HG03469 (cell line): ENCODE data around the gene NUDT4.
"Not testable (repeated sequence)": the region's sequence is repeated elsewhere in the genome, so short reads cannot be mapped to it uniquely, and the experiment has no call there.

Experiments
- ATAC-seq: cut with Tn5 transposase; IDR thresholded peaks from one replicate; pipeline ENCODE4 v1.9.1; 2021; ENCODE audit warnings: mild to moderate bottlenecking, moderate library complexity, moderate number of reproducible peaks; ENCODE audit not compliant: unreplicated experiment

NUDT4 gene

DNA sequence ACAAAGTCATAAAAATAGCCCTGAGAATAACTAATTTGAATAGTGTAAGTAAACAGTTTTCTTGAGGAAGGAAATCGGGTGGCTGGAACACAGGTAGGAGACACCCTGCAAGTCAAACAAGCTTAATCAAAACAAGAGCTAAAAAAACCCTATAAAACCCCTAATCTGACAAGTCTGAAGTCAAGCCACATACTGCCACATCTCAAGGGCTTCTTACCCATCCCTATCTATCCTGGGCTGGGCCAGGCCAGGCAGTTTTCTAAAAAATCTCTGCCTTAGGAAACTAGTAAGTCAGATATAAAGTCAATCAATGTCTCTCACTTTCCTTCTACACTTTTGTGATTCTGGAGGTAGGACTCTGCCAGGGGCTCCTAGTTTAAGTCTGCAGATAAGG, 48.7 kb downstream of the NUDT4 start:
- no peak for ATAC-seq

DNA sequence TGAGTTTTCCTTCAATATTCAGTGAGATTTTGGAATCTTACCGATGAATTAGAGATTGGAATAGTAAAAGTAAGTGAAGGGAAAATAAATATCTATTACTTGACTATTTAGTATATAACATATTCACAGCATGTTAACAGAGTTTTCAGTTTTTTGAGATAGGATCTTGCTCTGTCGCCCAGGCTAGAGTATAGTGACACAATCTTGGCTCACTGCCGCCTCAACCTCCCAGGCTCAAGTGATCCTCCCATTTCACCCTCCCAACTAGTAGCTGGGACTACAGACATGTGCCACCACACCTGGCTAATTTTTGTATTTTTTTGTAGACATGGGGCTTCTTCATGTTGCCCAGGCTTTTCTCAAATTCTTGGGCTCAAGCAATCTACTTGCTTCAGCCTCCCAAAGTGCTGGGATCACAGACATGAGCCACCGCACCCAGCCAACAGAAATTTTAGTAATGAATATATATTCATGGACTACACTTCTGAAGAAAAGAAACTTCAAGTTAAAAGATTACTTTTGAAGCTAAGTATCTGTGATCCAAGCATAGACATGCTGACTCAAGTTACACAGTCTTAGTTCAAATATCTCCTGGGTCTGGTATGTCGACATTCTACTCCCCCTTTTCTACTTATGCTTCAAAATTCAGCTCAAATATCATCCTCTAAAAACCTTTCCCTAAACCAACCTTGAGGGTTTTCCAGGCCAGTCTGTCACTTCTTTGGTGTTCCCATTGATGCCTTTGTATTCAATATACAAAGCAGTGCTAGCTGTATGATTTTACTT, 50.2 kb downstream of the NUDT4 start:
- ATAC-seq = no peak

DNA sequence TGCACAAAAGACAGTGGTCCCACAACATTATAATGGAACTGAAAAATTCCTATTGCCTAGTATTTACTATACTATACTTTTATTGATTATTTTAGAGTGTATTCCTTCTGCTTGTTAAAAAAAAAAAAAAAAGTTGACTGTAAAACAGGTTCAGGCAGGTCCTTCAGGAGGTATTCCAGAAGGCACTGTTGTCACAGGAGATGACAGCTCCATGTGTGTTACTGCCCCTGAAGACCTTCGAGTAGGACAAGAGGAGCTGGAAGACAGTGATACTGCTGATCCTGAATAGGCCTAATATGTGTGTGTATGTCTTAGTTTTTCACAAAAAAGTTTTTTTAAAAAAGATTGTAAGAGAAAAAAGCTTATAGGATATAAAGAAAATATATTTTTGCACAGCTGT, 51.7 kb downstream of the NUDT4 start:
- no peak for ATAC-seq

DNA sequence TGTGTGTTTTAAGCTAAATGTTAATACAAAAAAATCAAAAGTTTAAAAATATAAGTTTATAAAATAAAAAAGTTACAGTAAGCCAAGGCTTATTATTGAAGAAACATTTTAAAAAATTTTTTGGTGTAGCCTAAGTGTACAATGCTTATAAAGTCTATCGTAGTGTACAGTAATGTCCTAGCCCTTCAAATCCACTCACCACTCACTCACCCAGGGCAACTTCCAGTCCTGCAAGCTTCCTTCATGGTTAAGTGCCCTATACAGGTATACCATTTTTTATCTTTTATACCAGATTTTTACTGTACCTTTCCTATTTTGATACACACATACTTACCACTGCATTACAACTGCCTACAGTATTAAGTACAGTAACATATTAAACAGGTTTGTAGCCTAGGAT, 52.1 kb downstream of the NUDT4 start:
- ATAC-seq = no peak

DNA sequence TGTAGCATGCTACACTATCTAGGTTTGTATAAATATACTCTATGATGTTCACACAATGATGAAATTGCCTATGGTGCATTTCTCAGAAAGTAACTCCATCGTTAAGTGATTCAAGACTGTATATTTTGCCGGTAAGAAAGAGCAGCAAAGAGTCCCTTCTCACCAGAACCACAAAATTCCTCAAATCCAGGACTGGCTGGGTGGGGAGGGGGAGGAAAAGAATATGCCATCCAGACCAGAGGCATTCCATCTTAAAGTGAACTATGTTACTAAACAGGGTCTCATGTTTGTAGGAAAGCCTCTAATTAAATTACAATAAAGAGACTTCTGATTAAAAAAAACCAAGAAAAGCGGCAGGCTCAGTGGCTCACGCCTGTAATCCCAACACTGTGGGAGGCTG, 52.6 kb downstream of the NUDT4 start:
- no peak for ATAC-seq

DNA sequence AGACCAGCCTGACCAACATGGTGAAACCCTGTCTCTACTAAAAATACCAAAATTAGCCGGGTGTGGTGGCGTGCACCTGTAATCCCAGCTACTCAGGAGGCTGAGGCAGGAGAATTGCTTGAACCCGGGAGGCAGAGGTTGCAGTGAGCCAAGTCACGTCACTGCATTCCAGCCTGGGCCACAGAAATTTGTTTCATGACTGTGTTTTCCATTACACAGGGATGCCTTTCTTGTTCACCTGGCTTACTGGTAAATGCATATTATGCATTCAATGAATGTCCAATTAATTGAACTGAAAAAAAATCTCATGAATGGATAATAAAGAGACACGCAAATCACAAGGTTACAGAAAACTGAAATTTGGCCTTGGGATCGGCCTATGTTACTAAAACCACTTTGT, 54.3 kb downstream of the NUDT4 start:
- not testable (repeated sequence) for ATAC-seq

DNA sequence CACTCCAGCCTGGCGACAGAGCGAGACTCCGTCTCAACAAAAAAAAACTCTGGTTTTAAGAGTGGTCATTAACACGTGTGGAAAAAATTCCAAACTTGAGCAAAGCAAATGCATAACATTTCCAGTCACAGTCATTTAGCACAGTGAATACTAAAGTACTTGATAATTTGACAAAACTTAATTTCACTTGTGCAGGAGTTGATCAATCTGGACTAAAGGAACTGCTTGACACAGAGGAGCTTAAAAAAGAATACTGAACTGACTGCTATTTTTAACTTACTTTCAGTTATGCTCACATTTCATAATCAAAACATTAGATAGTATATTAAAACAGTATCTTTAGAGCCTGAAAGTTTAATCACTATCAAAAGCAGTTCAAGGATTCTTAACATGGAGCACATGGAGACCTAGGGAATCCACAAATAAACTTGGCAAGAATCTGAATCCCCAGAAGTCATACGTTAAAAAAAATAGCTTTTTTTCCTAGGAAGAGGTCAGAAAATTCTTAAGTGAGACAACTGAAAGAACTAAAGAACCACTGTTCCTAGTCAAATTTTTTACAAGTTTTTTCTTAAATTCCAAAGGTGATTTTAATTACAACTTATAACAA, 56.6 kb downstream of the NUDT4 start:
- no peak for ATAC-seq

DNA sequence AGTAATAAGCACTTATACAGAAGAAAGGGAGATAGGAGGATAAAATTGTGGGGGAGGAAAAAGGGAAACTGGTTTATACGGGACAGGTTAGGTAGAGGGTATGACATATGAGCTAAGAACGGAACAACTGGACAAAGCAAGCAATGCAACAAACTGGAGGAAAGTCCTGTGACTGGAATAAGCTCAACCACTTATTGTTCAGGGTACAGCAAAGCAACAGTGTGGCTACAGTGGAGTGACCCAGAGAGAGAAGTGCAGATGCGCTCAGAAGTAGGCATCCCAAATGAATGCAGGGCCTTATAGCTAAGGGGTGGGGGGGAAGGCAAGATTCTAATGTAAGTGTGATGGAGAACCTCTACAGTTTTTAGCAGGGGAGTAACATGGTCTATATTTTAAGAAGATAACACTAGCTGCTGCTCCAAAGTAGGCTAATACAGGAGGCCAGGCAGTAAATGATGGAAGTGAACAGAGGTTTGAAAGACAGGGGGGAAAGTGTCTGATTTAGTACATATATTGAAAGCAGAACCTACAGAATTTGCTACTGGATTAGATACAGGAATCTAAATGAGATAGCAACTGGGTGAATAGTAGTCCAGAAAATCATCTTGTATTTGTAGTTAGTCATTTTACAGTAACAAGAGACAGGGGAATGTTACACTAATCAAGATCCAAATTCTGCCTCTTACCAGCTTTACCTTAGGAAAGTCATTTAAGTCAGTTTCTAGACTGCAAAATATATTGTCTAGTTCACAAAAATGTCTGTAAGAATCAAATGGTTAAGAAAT, 60.7 kb downstream of the NUDT4 start:
- no peak for ATAC-seq

DNA sequence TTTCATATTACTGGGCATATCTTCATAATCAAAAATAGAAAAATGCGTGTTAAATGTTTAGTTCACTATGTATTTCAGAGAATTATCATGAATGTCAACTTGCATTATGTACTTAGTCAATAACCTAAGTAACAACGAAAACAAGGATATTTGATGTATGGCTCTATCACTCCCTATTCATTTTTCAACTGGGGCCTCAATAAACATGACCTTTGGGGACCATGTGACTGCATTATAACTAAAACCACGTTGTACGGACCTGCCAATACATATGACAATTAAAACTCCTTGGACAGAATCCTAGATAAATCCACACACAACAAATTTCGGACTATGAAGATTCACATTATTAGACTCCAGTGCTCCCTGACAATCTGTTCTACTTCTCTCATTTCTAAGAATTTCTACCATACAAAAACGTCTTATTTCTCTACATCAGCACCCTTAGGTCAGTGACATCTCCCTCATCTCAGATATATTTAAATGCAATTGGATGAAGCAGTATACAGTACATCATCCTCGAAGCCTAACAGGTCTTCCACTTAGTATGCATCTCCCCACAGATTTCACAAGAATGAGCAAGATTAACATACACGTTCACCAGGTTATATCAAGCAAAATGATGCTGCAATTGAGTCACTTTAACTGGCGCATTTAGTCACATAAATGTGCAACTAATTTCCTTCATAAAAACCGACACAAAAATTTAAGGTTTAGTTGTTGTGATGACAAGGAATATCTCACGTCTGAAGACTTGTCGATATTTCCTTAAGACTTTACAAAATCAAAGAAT, 62.5 kb downstream of the NUDT4 start:
- no peak for ATAC-seq

DNA sequence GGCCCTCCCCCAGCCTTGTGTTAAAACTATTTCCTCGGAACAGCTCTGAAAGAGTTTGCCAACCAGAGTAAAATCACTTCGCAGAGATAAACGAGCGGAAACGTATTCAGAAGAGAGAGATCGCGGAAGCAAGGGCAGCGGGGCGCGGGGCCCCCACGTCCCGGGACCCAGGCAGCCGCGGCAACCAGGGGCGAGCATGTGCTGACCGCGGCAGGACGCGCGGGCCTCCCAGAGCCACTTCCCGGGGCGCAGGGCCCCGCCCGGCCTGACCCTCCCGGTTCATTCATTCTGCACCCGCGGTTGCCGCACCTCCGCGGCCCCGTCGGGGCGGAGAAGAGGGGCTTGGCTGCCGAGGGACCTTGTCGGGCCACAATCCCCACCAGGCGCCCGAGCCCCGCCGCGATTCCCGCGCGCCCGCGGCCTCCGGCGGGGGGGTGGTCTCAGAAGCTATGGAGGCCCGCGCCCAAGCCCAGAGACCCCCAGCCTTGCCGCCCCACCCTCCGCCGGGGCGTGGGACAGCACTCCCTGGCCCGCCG, 63.4 kb downstream of the NUDT4 start:
- ATAC-seq = no peak

DNA sequence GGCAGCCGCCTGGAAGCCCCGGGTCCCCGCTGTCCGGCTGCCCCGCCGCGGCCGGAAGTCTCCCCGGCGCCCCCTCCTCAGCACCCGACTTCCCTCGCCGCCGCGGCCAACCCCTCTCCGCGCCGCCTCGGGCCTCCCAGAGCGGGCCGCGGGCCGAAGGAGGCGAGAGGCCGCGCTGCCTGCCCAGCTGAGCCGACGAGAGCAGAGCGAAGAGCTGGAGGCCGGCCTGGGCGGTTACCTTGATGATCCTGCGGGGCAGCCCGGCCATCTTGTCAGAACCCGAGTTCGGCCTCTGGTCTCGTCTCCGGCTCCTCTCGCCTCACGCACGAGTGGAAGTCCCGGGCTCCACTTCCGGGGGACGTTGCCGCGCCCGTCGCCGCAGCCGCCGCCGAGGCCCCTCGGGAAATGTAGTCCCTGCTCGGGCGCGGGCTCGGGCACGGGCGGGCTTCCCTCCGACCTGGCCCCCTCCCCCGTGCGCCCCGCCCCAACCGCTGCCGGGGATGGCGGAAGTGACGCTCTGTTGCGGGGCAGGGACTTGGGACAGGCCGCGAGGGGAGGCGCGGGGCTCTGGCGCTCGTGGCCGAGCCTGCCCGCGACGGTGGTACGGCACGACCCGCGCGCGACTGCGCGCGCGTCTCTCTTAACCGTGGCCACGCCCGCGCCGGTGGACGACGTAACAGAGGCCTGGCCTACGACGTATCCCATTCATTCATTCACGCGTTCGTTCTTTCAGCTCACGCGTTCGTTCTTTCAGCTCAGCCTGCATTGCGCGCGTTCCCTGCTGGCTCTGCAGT, 64.1 kb downstream of the NUDT4 start, which contains the start of gene UBE2N:
Gene UBE2N, minus strand, starts transcription at position 331 of the 794 bp plus-strand sequence. Its CDS starts 63 bp downstream, at position 268.
- ATAC-seq = peak; percentile 53

DNA sequence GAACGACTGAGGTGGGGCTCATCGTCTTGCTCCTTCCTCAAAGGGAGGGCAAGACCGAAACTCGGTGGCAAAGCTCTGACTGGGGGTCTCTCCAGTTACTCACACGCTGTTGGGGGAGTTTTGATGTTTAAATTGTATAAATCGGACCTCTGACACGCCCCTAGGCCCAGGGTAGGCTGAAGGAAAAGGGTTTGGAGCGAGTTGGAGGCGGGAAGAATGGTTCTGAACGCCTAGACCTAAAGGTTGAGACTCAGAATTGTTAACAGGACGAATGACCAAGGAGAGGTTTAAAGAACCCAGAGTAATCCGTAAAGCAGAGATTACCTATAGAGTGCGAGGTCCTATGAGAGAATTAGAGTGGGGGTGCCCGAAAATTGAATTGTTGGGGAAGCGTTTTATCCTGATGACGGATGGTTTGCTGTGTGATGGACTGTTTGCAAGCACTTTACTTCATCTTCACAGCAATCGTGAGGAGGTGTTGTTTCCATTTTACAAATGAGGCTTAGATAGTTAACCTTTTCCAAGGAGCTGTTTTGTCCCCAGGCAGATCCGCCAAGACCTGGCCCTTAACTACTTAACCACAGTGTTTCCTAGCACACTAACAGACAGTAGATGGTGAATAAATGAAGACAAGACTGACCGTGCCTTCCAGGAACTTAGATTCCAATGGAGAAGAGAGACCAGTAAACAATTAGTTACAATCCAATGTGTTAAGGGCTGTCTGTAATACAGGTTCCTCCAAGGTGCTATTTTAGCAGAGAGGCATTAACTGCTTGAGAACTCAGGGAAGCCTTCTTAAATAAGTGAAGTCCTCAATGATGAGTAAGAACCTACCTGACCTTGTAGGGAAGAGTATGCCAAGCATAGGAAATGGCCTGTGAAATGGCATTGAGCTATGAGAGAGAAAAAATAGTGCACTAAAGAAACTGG, 65.0 kb downstream of the NUDT4 start:
- ATAC-seq = no peak

DNA sequence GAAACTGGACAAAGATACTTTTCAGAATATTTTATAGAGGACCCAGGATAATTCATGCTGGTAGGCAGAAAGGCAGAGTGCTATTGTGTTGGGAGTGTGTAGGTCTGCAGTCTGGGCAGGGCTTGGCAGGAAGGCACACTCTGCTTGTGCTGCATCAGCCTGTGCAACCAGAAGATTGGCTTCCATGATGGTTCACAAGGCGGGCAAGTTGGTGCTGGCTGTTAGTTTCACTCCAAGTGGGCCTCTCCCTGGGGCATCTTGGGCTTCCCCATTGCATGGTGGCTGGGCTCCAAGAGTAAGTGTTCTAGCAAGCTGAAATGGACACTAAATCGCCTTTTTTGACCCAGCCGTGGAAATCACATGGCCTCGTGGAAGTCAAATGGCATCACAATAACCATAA, 65.9 kb downstream of the NUDT4 start:
- ATAC-seq = no peak

DNA sequence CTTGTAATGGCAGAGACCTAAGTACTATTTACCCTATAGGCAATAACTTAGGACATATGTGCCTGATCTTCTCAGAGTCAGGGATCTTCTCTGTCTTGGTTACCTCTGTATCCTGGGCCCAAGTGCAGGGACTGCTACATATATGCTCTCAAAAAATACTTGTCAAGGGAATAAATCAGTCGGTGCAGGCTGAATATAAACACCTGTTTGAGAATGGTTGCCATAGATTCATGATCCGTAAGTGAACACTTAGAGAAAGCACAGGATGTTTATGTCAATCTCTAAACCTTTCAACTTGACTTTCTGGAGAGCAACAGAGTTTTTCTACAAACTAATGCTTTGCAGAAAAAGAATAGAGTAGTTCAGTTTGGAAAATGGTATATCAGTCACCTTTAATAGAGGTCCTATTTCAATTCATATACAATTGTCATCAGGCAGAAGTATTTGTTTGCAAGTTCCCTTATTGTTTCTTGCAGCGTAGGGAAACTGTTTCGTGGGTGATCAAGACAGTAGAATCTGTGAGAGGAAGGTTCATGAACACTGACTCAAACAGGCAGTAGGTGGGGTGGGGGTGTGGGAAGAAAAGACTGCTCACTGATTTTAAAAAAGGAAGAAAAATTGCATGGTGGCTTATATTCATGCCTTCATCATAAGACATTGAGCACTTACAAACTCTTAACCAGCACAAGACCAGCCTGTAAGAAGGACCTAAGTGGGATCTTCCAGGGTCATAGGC, 70.0 kb downstream of the NUDT4 start:
- ATAC-seq = no peak

DNA sequence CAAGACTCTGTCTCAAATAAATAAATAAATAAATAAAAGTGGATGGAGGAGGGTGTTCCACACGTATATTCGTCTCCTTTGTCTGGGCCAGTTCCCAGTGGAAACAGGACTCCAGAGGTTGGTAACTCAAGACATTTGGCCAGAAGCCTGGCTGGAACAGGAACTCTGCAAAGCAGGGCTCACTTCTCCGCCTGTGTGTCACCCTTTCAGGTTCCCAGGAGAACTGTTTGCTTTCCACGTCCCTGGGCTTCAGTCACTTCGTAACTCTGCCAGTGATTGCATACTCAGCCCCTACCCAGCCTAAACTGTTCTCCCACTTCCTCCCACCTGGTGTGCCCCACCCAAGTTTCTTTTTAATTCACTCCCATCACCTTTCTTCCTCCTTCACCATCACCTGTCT, 71.1 kb downstream of the NUDT4 start:
- ATAC-seq = peak; percentile 17

DNA sequence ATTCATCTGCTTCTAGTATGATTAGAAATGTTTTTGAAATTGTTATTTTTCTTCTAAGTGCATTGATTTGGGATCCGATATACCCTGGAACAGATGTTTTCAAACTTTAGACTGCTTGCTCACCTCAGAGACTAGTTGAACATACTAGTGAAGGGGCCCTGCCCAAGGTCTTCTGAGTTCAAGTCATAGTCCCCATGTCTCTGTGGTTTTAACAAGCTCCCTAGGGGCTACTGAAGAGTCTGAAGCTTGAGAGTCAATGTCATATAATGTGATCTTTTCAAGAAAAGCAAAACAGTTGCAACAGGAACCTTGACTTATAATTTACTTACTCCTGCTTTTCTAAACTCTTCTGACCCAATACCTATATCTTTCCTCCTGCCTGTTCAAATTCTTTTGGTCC, 71.6 kb downstream of the NUDT4 start:
- ATAC-seq = peak; percentile 84

DNA sequence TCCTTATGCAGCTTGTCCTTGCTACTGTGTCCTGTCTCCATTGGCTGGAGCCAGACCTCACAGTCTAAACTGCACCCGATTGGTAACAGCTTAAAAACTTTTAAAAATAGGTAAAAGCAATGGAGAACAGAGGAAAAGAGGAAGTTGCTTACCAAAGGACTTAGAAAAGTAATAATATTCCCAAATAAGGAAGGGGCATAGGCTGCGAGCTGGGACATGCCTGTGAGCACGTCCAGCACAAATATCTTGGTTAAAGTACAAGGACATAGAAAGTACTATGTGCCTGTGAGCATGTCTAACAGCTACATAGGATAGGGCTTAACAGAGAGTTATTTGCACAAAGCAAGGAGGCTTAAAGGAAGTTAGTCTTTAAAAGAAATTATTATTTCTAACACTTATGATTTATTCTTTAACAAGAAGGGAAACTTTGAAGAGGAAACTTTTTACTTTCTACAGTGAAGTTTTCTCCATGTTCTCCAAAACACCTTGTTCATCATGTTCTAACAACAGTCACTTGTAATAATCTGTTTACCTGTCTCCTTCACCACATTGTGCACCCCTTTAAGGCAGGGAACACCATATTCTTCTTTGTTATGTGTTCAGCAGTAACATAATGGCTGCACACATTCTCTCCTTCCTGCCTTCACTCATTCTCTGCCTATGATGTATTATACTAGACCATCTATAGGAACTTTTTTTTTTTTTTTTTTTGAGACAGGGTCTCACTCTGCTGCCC, 73.9 kb downstream of the NUDT4 start:
- ATAC-seq = no peak
